Epidermal melanocyte (primary cell): ENCODE data around the gene CLCA4.
A peak's percentile ranks its signal among the peaks of the same experiment; 100 is the strongest.
"Not testable (repeated sequence)": the region's sequence is repeated elsewhere in the genome, so short reads cannot be mapped to it uniquely, and the experiment has no call there.

Experiments
- DNase-seq: peaks from one replicate; pipeline ENCODE4 v3.0.0; 2011; ENCODE audit warnings: low spot score; ENCODE audit not compliant: insufficient read length

CLCA4 gene

GRCh38 chr1:86546787-86547221 lies at the start of gene CLCA4:
TSS of gene CLCA4 (plus strand) at chr1:86547078. CDS start at chr1:86547120, 42 bp downstream.
- no peak for DNase-seq

- no peak for DNase-seq
Measured at GRCh38 chr1:86498281-86498680, 48.6 kb upstream of the CLCA4 start.

GRCh38 chr1:86499987-86500593 lies 46.8 kb upstream of the CLCA4 start:
- DNase-seq: no peak

- DNase-seq: no peak
Measured at GRCh38 chr1:86500714-86501113, 46.2 kb upstream of the CLCA4 start.

- DNase-seq: not testable (repeated sequence)
Measured at GRCh38 chr1:86502125-86502646, 44.7 kb upstream of the CLCA4 start.

- no peak for DNase-seq
Measured at GRCh38 chr1:86502721-86503405, 44.0 kb upstream of the CLCA4 start.

- DNase-seq: no peak
Measured at GRCh38 chr1:86503406-86504136, 43.3 kb upstream of the CLCA4 start.

GRCh38 chr1:86504137-86504479 lies 42.8 kb upstream of the CLCA4 start:
- DNase-seq: no peak

- no peak for DNase-seq
Measured at GRCh38 chr1:86504895-86505563, 41.8 kb upstream of the CLCA4 start.

- no peak for DNase-seq
Measured at GRCh38 chr1:86505564-86505902, 41.3 kb upstream of the CLCA4 start.

GRCh38 chr1:86507935-86508582 lies 38.8 kb upstream of the CLCA4 start:
- no peak for DNase-seq

- no peak for DNase-seq
Measured at GRCh38 chr1:86508583-86508969, 38.3 kb upstream of the CLCA4 start.

- no peak for DNase-seq
Measured at GRCh38 chr1:86515597-86515996, 31.3 kb upstream of the CLCA4 start.

GRCh38 chr1:86516335-86516734 lies 30.5 kb upstream of the CLCA4 start:
- DNase-seq: no peak

GRCh38 chr1:86517336-86517735 lies 29.5 kb upstream of the CLCA4 start:
- DNase-seq: no peak

- no peak for DNase-seq
Measured at GRCh38 chr1:86520789-86521521, 25.9 kb upstream of the CLCA4 start.

- no peak for DNase-seq
Measured at GRCh38 chr1:86521522-86521891, 25.4 kb upstream of the CLCA4 start.

- peak; percentile 67 for DNase-seq
Measured at GRCh38 chr1:86522240-86522639, 24.6 kb upstream of the CLCA4 start.

- DNase-seq: no peak
Measured at GRCh38 chr1:86523670-86524354, 23.1 kb upstream of the CLCA4 start.

- no peak for DNase-seq
Measured at GRCh38 chr1:86527306-86527705, 19.6 kb upstream of the CLCA4 start.
